Measurements from ENCODE around the gene TEX26.

- TF ChIP-seq CTCF (IDR thresholded peaks at IDR 0.05) (no peak), POLR2A (IDR thresholded peaks at IDR 0.05) (no peak), POLR2AphosphoS5 (IDR thresholded peaks at IDR 0.05) (no peak)
These were observed 47.9 kb upstream of the TEX26 start for GRCh38 chr13:30884543-30884942.

All from sigmoid colon (tissue), 4 donors.